Activated CD8-positive, alpha-beta memory T cell treated with anti-CD3 and anti-CD28 coated beads for 48 hours (primary cell): ENCODE data around the gene MLN.
A peak's percentile ranks its signal among the peaks of the same experiment; 100 is the strongest.

Source experiments
- DNase-seq, 3 experiments: peaks; one replicate each; pipeline ENCODE4 v3.0.0-alpha.2; 2020; ENCODE audit warnings: low read depth in 2 of 3, low spot score in 2 of 3

The MLN gene

GRCh38 chr6:33772902-33773472 is 30.8 kb downstream of the MLN start:
- no peak for DNase-seq

- no peak for DNase-seq
These were observed 31.5 kb downstream of the MLN start for GRCh38 chr6:33772082-33772830.

GRCh38 chr6:33771146-33772081 is 32.4 kb downstream of the MLN start:
- peak; percentile 32 to 36 (median 35) for DNase-seq

- DNase-seq = no peak
These were observed 33.0 kb downstream of the MLN start for GRCh38 chr6:33770833-33771145.

GRCh38 chr6:33770124-33770832 is 33.5 kb downstream of the MLN start:
- no peak for DNase-seq

- DNase-seq = no peak
These were observed 34.5 kb downstream of the MLN start for GRCh38 chr6:33769248-33769821.

GRCh38 chr6:33768644-33769120 is 35.1 kb downstream of the MLN start:
- DNase-seq = peak; percentile 31 to 65 (median 64)

- DNase-seq = no peak
These were observed 36.6 kb downstream of the MLN start for GRCh38 chr6:33766921-33767907.

- DNase-seq = no peak
These were observed 38.4 kb downstream of the MLN start for GRCh38 chr6:33765368-33765767.

- DNase-seq = no peak
These were observed 39.8 kb downstream of the MLN start for GRCh38 chr6:33764036-33764435.

GRCh38 chr6:33763483-33763882 is 40.3 kb downstream of the MLN start:
- DNase-seq = no peak

GRCh38 chr6:33762713-33763112 is 41.1 kb downstream of the MLN start:
- no peak for DNase-seq

- DNase-seq = peak in 1 of 3 experiments; percentile 17
These were observed 41.7 kb downstream of the MLN start for GRCh38 chr6:33761922-33762629.

- DNase-seq = no peak
These were observed 42.3 kb downstream of the MLN start for GRCh38 chr6:33761581-33761921.

- DNase-seq = no peak
These were observed 43.7 kb downstream of the MLN start for GRCh38 chr6:33759887-33760629.

GRCh38 chr6:33758815-33759216 is 45.0 kb downstream of the MLN start:
- DNase-seq = no peak

- no peak for DNase-seq
These were observed 45.9 kb downstream of the MLN start for GRCh38 chr6:33757906-33758305.

- DNase-seq = no peak
These were observed 46.7 kb downstream of the MLN start for GRCh38 chr6:33757113-33757512.
